Right lobe of liver (tissue), 6 donors: ENCODE results near the gene SLC22A23. TPM values are rescaled to one million over a fixed set of nuclear protein-coding genes. Genes with fewer than 3 reads are reported as not detected.
A peak's percentile ranks its signal among the peaks of the same experiment; 100 is the strongest.

ENCODE experiments used
- ATAC-seq, 4 donors: fragments of 200-7000 bp; cut with Tn5 transposase; one replicate each; pipeline ENCODE4 v1.9.1; 2020; ENCODE audit warnings: mild to moderate bottlenecking in 4 of 4, moderate library complexity in 4 of 4
- DNase-seq, 3 donors: peaks; one replicate each; pipeline ENCODE4 v3.0.0-alpha.2; 2020
- H3K27ac ChIP-seq, 3 donors: fragments of 200-600 bp; one replicate each; pipeline ENCODE4 v1.8.0; 2022
- H3K27me3 ChIP-seq, 2 donors: fragments of 200-600 bp; one replicate each; pipeline ENCODE4 v1.8.0; 2022
- H3K36me3 ChIP-seq, 4 donors: fragments of 200-600 bp; sonication (generic) in 1 of 4; one replicate each; pipeline versions ENCODE4 v1.5.1 to v1.8.0; 2017 to 2022; ENCODE audit warnings: control low read depth in 1 of 4
- H3K4me1 ChIP-seq, 4 donors: fragments of 200-600 bp; sonication (generic) in 1 of 4; one replicate each; pipeline versions ENCODE4 v1.5.1 to v1.8.0; 2017 to 2022; ENCODE audit warnings: control low read depth in 1 of 4
- H3K4me3 ChIP-seq, 3 donors: fragments of 200-600 bp; one replicate each; pipeline ENCODE4 v1.8.0; 2022
- H3K9me3 ChIP-seq, 4 donors: fragments of 200-600 bp; sonication (generic) in 1 of 4; one replicate each; pipeline versions ENCODE4 v1.5.1 to v1.8.0; 2017 to 2022; ENCODE audit warnings: control low read depth in 1 of 4
- CTCF ChIP-seq, 4 donors: fragments of 200-600 bp in 3 of 4; fragments of 450-650 bp in 1 of 4; IDR thresholded peaks; one replicate each; pipeline versions ENCODE4 v1.5.1 to v1.8.0; 2016 to 2022; ENCODE audit warnings: antibody characterized with exemption in 4 of 4, mild to moderate bottlenecking in 2 of 4
- POLR2A ChIP-seq: fragments of 450-650 bp; IDR thresholded peaks from one replicate; pipeline ENCODE4 v1.6.1; 2017; ENCODE audit warnings: antibody characterized with exemption, mild to moderate bottlenecking
- WGBS: methylation state at CpG from one replicate; pipeline ENCODE4 v1.1.6; 2018; ENCODE audit warnings: low coverage, low lambda C conversion rate; ENCODE audit not compliant: insufficient coverage; ENCODE audit errors: missing lambda C conversion rate; 5-methylcytosine and 5-hydroxymethylcytosine counted together
- intact Hi-C, 2 donors: fragments of 100-400 bp; cut with DNase I; formaldehyde crosslinking; loops; one replicate each; pipeline versions ENCODE4 v1.11.2 to v1.14.1; 2022
- total RNA-seq, 6 experiments: library from RNA; depleted of rRNA in 2 of 6; stranded (reverse); fragments of >200 nt in 2 of 6; fragmentation: NEBNext Ultra II Directional in 3 of 6; extraction: Animal tissue kit (Norgen Biotek cat#: 25700) in 3 of 6; gene quantifications; one replicate each; pipeline versions ENCODE4 v1.1.0 to v1.2.4, GENCODE V29; 2016 to 2023
- donor health status: DM: no; HTN: yes; CAD: no.
- donor health status: DM: no; HTN: no; CAD: no.
- donor health status: DM: no; HTN: no; CAD: no.
- donor health status: DM: no; HTN: yes; CAD: no.
- donor health status: DM: no; HTN: yes; CAD: no.

The SLC22A23 gene
- total RNA-seq, 6 experiments from 2014 or later: 11.7 to 27.6 (median 16.3) TPM

GRCh38 chr6:3261518-3261820 lies 195.4 kb downstream of the SLC22A23 start:
- no peak for TF ChIP-seq POLR2A
- no peak for TF ChIP-seq CTCF (IDR thresholded peaks at IDR 0.05)
- Histone ChIP-seq H3K27ac (no peak overlapping the region), H3K9me3 (no peaks in the 10 kb centered on the region), H3K4me3 (no peak overlapping the region), H3K27me3 (no peaks in the 10 kb centered on the region), H3K36me3 (peaks cover 0 to 5% (median 0%) of the 10 kb centered on the region in 4 donors), H3K4me1 (peaks cover 0 to 30% (median 15%) of the 10 kb centered on the region in 4 donors)
- WGBS: 0% methylated on average over 1 of the region's 6 CpGs
- ATAC-seq (no peak), DNase-seq (no peak)
- intact Hi-C loops: no loop called here

DNA sequence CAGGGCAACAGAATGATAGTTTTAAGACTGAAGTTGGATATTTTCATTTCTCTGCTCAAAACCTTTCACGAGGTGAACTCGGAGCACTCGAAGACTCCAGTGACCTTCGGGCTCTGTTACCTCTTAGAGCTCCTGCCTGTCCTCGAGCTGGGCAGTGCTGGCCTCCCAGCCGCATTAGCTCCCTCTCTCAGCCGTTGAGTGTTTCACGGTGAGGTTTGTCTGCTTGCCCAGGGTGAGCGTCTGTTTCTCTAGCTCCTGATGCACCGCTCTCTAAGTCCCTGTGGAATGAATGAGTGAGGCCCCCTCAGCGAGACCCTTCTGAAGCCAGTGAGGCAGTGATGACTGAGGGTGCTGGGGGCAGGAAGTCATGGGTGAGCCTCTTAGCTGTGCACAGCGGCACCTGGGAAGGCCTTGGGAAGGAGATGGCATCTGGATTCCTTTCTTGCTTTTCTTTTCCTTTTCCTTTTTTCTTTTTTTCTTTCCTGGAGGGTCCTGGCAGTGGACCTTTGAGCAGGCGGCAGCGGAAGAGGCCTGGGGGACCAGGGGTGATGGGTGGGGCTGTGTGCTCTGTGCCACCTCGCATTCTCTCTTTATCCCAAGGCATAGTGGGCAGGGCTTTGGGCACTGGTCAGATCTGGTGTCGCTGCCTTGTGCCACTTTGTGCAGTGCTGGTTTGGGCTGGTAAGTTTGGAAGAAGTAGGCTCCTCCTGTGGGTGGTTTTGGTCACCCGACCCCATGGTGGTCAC lies 195.9 kb downstream of the SLC22A23 start:
- intact Hi-C loops: no loop called here
- H3K4me1 ChIP-seq: peaks cover 0 to 30% (median 15%) of the 10 kb centered on the region in 4 donors
- H3K27me3 ChIP-seq: no peaks in the 10 kb centered on the region
- peak in 1 of 3 donors; percentile 31 for DNase-seq
- WGBS: 68% methylated on average over 6 of the region's 17 CpGs
- no peak overlapping the region for H3K27ac ChIP-seq
- no peak overlapping the region for H3K4me3 ChIP-seq
- ATAC-seq: no peak
- H3K36me3 ChIP-seq: peaks cover 0 to 5% (median 0%) of the 10 kb centered on the region in 4 donors
- H3K9me3 ChIP-seq: no peaks in the 10 kb centered on the region
- TF ChIP-seq CTCF (IDR thresholded peaks at IDR 0.05) (no peak), POLR2A (no peak)

DNA sequence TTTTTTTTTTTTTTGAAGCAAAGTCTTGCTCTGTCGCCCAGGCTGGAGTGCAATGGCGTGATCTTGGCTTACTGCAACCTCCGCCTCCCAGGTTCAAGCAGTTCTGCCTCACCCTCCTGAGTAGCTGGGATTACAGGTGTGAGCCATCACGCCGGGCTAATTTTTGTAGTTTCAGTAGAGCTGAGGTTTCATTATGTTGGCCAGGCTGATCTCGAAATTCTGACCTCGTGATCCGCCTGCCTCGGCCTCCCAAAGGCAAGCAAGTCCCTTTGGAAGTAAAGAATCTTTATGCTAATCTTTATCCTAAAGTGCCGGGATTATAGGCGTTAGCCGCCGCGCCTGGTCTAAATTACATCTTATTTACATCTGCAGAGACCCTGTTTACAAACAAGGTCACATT lies 196.6 kb downstream of the SLC22A23 start:
- WGBS: 77% methylated on average over 6 of the region's 14 CpGs
- H3K4me1 ChIP-seq: peaks cover 0 to 30% (median 15%) of the 10 kb centered on the region in 4 donors

DNA sequence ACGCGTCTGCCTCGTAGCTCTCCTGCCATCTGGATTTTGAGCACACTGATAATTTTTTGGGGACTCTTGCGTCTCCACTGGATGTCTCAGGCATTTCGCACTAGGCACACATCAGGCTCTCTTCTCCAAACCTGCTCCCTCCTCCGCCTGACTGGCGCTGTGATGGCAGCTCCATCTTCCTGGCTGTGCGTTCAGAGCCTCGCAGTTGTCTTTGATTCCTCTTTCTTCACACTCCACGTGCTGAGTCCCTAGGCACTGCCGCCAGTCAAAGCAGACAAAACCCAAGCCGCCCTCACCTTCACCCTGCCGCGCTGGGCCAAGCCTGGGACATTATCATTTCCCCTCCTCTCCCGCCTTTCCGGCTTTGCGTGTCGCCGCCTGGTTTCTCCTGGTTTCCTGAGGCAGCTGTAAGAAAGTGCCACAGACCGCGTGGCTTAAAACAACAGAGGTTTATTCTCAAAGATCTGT lies 197.3 kb downstream of the SLC22A23 start:
- intact Hi-C loops: loop anchor here in 1 of 2 donors (10.0 kb wide), 1 partner anchor 135 kb away; no protein-coding TSS in a partner anchor
- TF ChIP-seq CTCF (IDR thresholded peaks at IDR 0.05) (no peak), POLR2A (no peak)
- Histone ChIP-seq H3K9me3 (no peaks in the 10 kb centered on the region), H3K27me3 (no peaks in the 10 kb centered on the region), H3K36me3 (peaks cover 0 to 5% (median 0%) of the 10 kb centered on the region in 4 donors), H3K27ac (peak overlapping the region; percentile 56 to 83 (median 80)), H3K4me3 (peak overlapping the region; percentile 94 to 98 (median 97)), H3K4me1 (peaks cover 0 to 26% (median 13%) of the 10 kb centered on the region in 4 donors)
- DNase-seq (peak in 2 of 3 donors; percentile 55 to 72), ATAC-seq (peak; percentile 17 to 41 (median 24))
- 0% methylated on average over 18 of the region's 21 CpGs for WGBS

More for the DNA sequence above, 196.6 kb downstream of the SLC22A23 start:
- no peaks in the 10 kb centered on the region for H3K9me3 ChIP-seq
- no peak overlapping the region for H3K4me3 ChIP-seq
- peaks cover 0 to 5% (median 0%) of the 10 kb centered on the region in 4 donors for H3K36me3 ChIP-seq
- DNase-seq: no peak
- H3K27ac ChIP-seq: no peak overlapping the region
- no peaks in the 10 kb centered on the region for H3K27me3 ChIP-seq
- intact Hi-C loops: no loop called here
- ATAC-seq: no peak
- TF ChIP-seq CTCF (IDR thresholded peaks at IDR 0.05) (no peak), POLR2A (no peak)
